IgD-negative memory B cell (primary cell): ENCODE measurements around the gene SEC22C. TPM values are rescaled to one million over a fixed set of nuclear protein-coding genes. Genes with fewer than 3 reads are reported as not detected.
A peak's percentile ranks its signal among the peaks of the same experiment; 100 is the strongest.

Source experiments
- H3K27ac Mint-ChIP-seq, 3 donors: one replicate each; pipeline ENCODE4 v1.8.0; 2020 to 2022; ENCODE audit warnings: mild to moderate bottlenecking in 3 of 3, mixed read lengths in 3 of 3, moderate library complexity in 1 of 3
- H3K27me3 Mint-ChIP-seq: one replicate; pipeline ENCODE4 v1.8.0; 2021; ENCODE audit warnings: mixed read lengths
- H3K36me3 Mint-ChIP-seq: one replicate; pipeline ENCODE4 v1.8.0; 2020; ENCODE audit warnings: mild to moderate bottlenecking, mixed read lengths
- H3K4me1 Mint-ChIP-seq, 3 donors: one replicate each; pipeline ENCODE4 v1.8.0; 2020 to 2022; ENCODE audit warnings: mixed read lengths in 3 of 3, mild to moderate bottlenecking in 1 of 3
- H3K4me3 Mint-ChIP-seq, 4 donors: one replicate each; pipeline ENCODE4 v1.8.0; 2020 to 2022; ENCODE audit warnings: mild to moderate bottlenecking in 4 of 4, mixed read lengths in 4 of 4, moderate library complexity in 3 of 4
- H3K9me3 Mint-ChIP-seq, 3 donors: one replicate each; pipeline ENCODE4 v1.8.0; 2020 to 2021; ENCODE audit warnings: mixed read lengths in 3 of 3, mild to moderate bottlenecking in 1 of 3
- polyA plus RNA-seq: library from polyadenylated mRNA; unstranded; fragments of 300-500 nt; fragmentation: Illumina TruSeq; gene quantifications from one replicate; pipeline ENCODE4 v1.2.3, GENCODE V29; 2021

The SEC22C gene
- polyA plus RNA-seq, 1 donor from 2014 or later: 30.1 TPM

- Mint-ChIP-seq H3K36me3 (no peaks in the 10 kb centered on the region), H3K9me3 (no peaks in the 10 kb centered on the region), H3K4me1 (peaks cover 0 to 11% (median 9%) of the 10 kb centered on the region in 3 donors), H3K27ac (peak overlapping the region in 1 of 3 donors; percentile 44), H3K27me3 (peaks cover 2% of the 10 kb centered on the region), H3K4me3 (no peak overlapping the region)
Observed at GRCh38 chr3:42533161-42533897, 48.4 kb downstream of the SEC22C start.

GRCh38 chr3:42532229-42532628 is 49.5 kb downstream of the SEC22C start:
- Mint-ChIP-seq H3K9me3 (no peaks in the 10 kb centered on the region), H3K27ac (no peak overlapping the region), H3K4me1 (peaks cover 0 to 11% (median 9%) of the 10 kb centered on the region in 3 donors), H3K4me3 (no peak overlapping the region), H3K36me3 (no peaks in the 10 kb centered on the region), H3K27me3 (peaks cover 3% of the 10 kb centered on the region)

GRCh38 chr3:42531470-42531869 is 50.3 kb downstream of the SEC22C start:
- no peaks in the 10 kb centered on the region for H3K36me3 Mint-ChIP-seq
- peaks cover 3% of the 10 kb centered on the region for H3K27me3 Mint-ChIP-seq
- H3K27ac Mint-ChIP-seq: no peak overlapping the region
- H3K4me3 Mint-ChIP-seq: no peak overlapping the region
- no peaks in the 10 kb centered on the region for H3K9me3 Mint-ChIP-seq
- peaks cover 0 to 11% (median 9%) of the 10 kb centered on the region in 3 donors for H3K4me1 Mint-ChIP-seq

- no peaks in the 10 kb centered on the region for H3K9me3 Mint-ChIP-seq
- no peaks in the 10 kb centered on the region for H3K36me3 Mint-ChIP-seq
- no peak overlapping the region for H3K27ac Mint-ChIP-seq
- H3K4me3 Mint-ChIP-seq: peak overlapping the region in 1 of 4 donors; percentile 21
- peaks cover 3% of the 10 kb centered on the region for H3K27me3 Mint-ChIP-seq
- H3K4me1 Mint-ChIP-seq: peaks cover 0 to 11% (median 9%) of the 10 kb centered on the region in 3 donors
Observed at GRCh38 chr3:42530073-42530472, 51.7 kb downstream of the SEC22C start.

GRCh38 chr3:42529468-42529867 is 52.3 kb downstream of the SEC22C start:
- no peaks in the 10 kb centered on the region for H3K9me3 Mint-ChIP-seq
- peak overlapping the region in 1 of 4 donors; percentile 21 for H3K4me3 Mint-ChIP-seq
- no peak overlapping the region for H3K27ac Mint-ChIP-seq
- H3K27me3 Mint-ChIP-seq: peaks cover 3% of the 10 kb centered on the region
- peaks cover 0 to 11% (median 9%) of the 10 kb centered on the region in 3 donors for H3K4me1 Mint-ChIP-seq
- H3K36me3 Mint-ChIP-seq: peaks cover 2% of the 10 kb centered on the region

GRCh38 chr3:42527368-42527917 is 54.3 kb downstream of the SEC22C start:
- Mint-ChIP-seq H3K36me3 (peaks cover 2% of the 10 kb centered on the region), H3K27me3 (peaks cover 3% of the 10 kb centered on the region), H3K4me3 (no peak overlapping the region), H3K9me3 (no peaks in the 10 kb centered on the region), H3K4me1 (peaks cover 0 to 11% (median 9%) of the 10 kb centered on the region in 3 donors), H3K27ac (peak overlapping the region in 1 of 3 donors; percentile 77)

- peaks cover 0 to 11% (median 9%) of the 10 kb centered on the region in 3 donors for H3K4me1 Mint-ChIP-seq
Observed at GRCh38 chr3:42526616-42527367, 55.0 kb downstream of the SEC22C start.

GRCh38 chr3:42525736-42526345 is 55.9 kb downstream of the SEC22C start:
- H3K27ac Mint-ChIP-seq: no peak overlapping the region
- H3K4me1 Mint-ChIP-seq: peaks cover 0 to 11% (median 9%) of the 10 kb centered on the region in 3 donors
- peaks cover 3% of the 10 kb centered on the region for H3K27me3 Mint-ChIP-seq

More at GRCh38 chr3:42526616-42527367, 55.0 kb downstream of the SEC22C start:
- H3K27me3 Mint-ChIP-seq: peaks cover 3% of the 10 kb centered on the region
- no peak overlapping the region for H3K4me3 Mint-ChIP-seq
- peak overlapping the region in 1 of 3 donors; percentile 77 for H3K27ac Mint-ChIP-seq
- peaks cover 2% of the 10 kb centered on the region for H3K36me3 Mint-ChIP-seq
- no peaks in the 10 kb centered on the region for H3K9me3 Mint-ChIP-seq

GRCh38 chr3:42525212-42525611 is 56.6 kb downstream of the SEC22C start:
- peaks cover 0 to 9% (median 7%) of the 10 kb centered on the region in 3 donors for H3K4me1 Mint-ChIP-seq
- H3K36me3 Mint-ChIP-seq: peaks cover 2% of the 10 kb centered on the region
- no peak overlapping the region for H3K27ac Mint-ChIP-seq
- H3K27me3 Mint-ChIP-seq: peaks cover 3% of the 10 kb centered on the region
- H3K4me3 Mint-ChIP-seq: no peak overlapping the region
- no peaks in the 10 kb centered on the region for H3K9me3 Mint-ChIP-seq

More at GRCh38 chr3:42525736-42526345, 55.9 kb downstream of the SEC22C start:
- Mint-ChIP-seq H3K4me3 (no peak overlapping the region), H3K36me3 (peaks cover 2% of the 10 kb centered on the region), H3K9me3 (no peaks in the 10 kb centered on the region)

GRCh38 chr3:42524751-42525150 is 57.0 kb downstream of the SEC22C start:
- H3K9me3 Mint-ChIP-seq: no peaks in the 10 kb centered on the region
- H3K36me3 Mint-ChIP-seq: peaks cover 4% of the 10 kb centered on the region
- no peak overlapping the region for H3K27ac Mint-ChIP-seq
- H3K4me3 Mint-ChIP-seq: no peak overlapping the region
- peaks cover 0 to 6% (median 4%) of the 10 kb centered on the region in 3 donors for H3K4me1 Mint-ChIP-seq
- H3K27me3 Mint-ChIP-seq: peaks cover 2% of the 10 kb centered on the region

- H3K4me1 Mint-ChIP-seq: no peaks in the 10 kb centered on the region
- H3K9me3 Mint-ChIP-seq: no peaks in the 10 kb centered on the region
- H3K4me3 Mint-ChIP-seq: no peak overlapping the region
- H3K27me3 Mint-ChIP-seq: no peaks in the 10 kb centered on the region
- H3K36me3 Mint-ChIP-seq: peaks cover 5% of the 10 kb centered on the region
- H3K27ac Mint-ChIP-seq: peak overlapping the region in 1 of 3 donors; percentile 37
Observed at GRCh38 chr3:42520906-42521305, 60.9 kb downstream of the SEC22C start.

- no peaks in the 10 kb centered on the region for H3K27me3 Mint-ChIP-seq
- peak overlapping the region in 1 of 3 donors; percentile 88 for H3K27ac Mint-ChIP-seq
- H3K4me3 Mint-ChIP-seq: no peak overlapping the region
- peaks cover 5% of the 10 kb centered on the region for H3K36me3 Mint-ChIP-seq
- H3K9me3 Mint-ChIP-seq: no peaks in the 10 kb centered on the region
- no peaks in the 10 kb centered on the region for H3K4me1 Mint-ChIP-seq
Observed at GRCh38 chr3:42520336-42520735, 61.4 kb downstream of the SEC22C start.

- peak overlapping the region in 1 of 3 donors; percentile 75 for H3K27ac Mint-ChIP-seq
- peaks cover 3% of the 10 kb centered on the region for H3K36me3 Mint-ChIP-seq
- no peaks in the 10 kb centered on the region for H3K9me3 Mint-ChIP-seq
- H3K27me3 Mint-ChIP-seq: no peaks in the 10 kb centered on the region
- no peak overlapping the region for H3K4me3 Mint-ChIP-seq
- no peaks in the 10 kb centered on the region for H3K4me1 Mint-ChIP-seq
Observed at GRCh38 chr3:42519568-42519962, 62.2 kb downstream of the SEC22C start.

- Mint-ChIP-seq H3K27ac (peak overlapping the region in 1 of 3 donors; percentile 75), H3K4me3 (no peak overlapping the region), H3K4me1 (no peaks in the 10 kb centered on the region), H3K27me3 (no peaks in the 10 kb centered on the region), H3K36me3 (peaks cover 3% of the 10 kb centered on the region), H3K9me3 (no peaks in the 10 kb centered on the region)
Observed at GRCh38 chr3:42518800-42519567, 62.8 kb downstream of the SEC22C start.
